WTC11 (cell line): ENCODE results near the gene NAXE. TPM values are rescaled to one million over a fixed set of nuclear protein-coding genes. Genes with fewer than 3 reads are reported as not detected.

ENCODE experiments used
- ATAC-seq: fragments of 200-7000 bp; cut with Tn5 transposase; 2 replicates; pipeline ENCODE4 v1.10.0; 2021; ENCODE audit warnings: mild to moderate bottlenecking, moderate library complexity
- CTCF ChIA-PET: fragments of 300-600 bp; sonication (Branson Sonifier 250); formaldehyde crosslinking; loops from one replicate; lab custom pipeline; 2021; ENCODE audit warnings: antibody characterized with exemption; lab: Charles Lee
- POLR2A ChIA-PET: fragments of 350-600 bp; sonication (Branson Sonifier 250); formaldehyde crosslinking; loops from one replicate; lab custom pipeline; 2021; ENCODE audit warnings: antibody characterized with exemption; lab: Charles Lee
- DNase-seq: peaks from one replicate; pipeline ENCODE4 v3.0.0; 2021; ENCODE audit warnings: low spot score
- H3K27ac Mint-ChIP-seq: 2 replicates; pipeline ENCODE4 v1.8.0; 2021; ENCODE audit warnings: mixed read lengths
- H3K27me3 Mint-ChIP-seq: 2 replicates; pipeline ENCODE4 v1.8.0; 2021; ENCODE audit warnings: low read depth, mild to moderate bottlenecking, moderate library complexity, mixed read lengths
- H3K36me3 Mint-ChIP-seq: 2 replicates; pipeline ENCODE4 v1.8.0; 2021; ENCODE audit warnings: mixed read lengths
- H3K4me1 Mint-ChIP-seq: 2 replicates; pipeline ENCODE4 v1.8.0; 2022; ENCODE audit warnings: mixed read lengths
- H3K4me3 Mint-ChIP-seq: 2 replicates; pipeline ENCODE4 v1.8.0; 2021; ENCODE audit warnings: mild to moderate bottlenecking, moderate library complexity, mixed read lengths
- H3K9me3 Mint-ChIP-seq: 2 replicates; pipeline ENCODE4 v1.8.0; 2021; ENCODE audit warnings: mixed read lengths
- IRF2 ChIP-seq: sonication (generic); formaldehyde crosslinking; IDR thresholded peaks from 2 replicates; pipeline ENCODE4 v1.8.0; 2022; ENCODE audit warnings: low read depth, missing genetic modification reagents, borderline replicate concordance
- MXD4 ChIP-seq: fragments of 250-450 bp; sonication (Bioruptor Pico); IDR thresholded peaks from 2 replicates; pipeline ENCODE4 v1.8.0; 2021; ENCODE audit warnings: mild to moderate bottlenecking, moderate library complexity, borderline replicate concordance
- NR3C1 ChIP-seq: sonication (generic); formaldehyde crosslinking; conservative IDR thresholded peaks from 2 replicates; pipeline ENCODE4 v1.8.1; 2023; ENCODE audit warnings: low read depth, mild to moderate bottlenecking, missing genetic modification reagents
- SOX15 ChIP-seq: fragments of 250-450 bp; sonication (Bioruptor Pico); IDR thresholded peaks from 2 replicates; pipeline ENCODE4 v1.9.0; 2021; ENCODE audit warnings: mild to moderate bottlenecking
- TCF7 ChIP-seq: sonication (generic); formaldehyde crosslinking; IDR thresholded peaks from 2 replicates; pipeline ENCODE4 v1.8.0; 2022; ENCODE audit warnings: mild to moderate bottlenecking, low read depth, missing genetic modification reagents, moderate library complexity
- TEAD1 ChIP-seq: sonication (generic); formaldehyde crosslinking; IDR thresholded peaks from 2 replicates; pipeline ENCODE4 v1.8.0; 2022; ENCODE audit warnings: mild to moderate bottlenecking, missing genetic modification reagents
- ZBTB21 ChIP-seq: sonication (generic); formaldehyde crosslinking; IDR thresholded peaks from 2 replicates; pipeline ENCODE4 v1.8.1; 2023; ENCODE audit warnings: mild to moderate bottlenecking, missing genetic modification reagents, borderline replicate concordance
- ZNF121 ChIP-seq: sonication (generic); formaldehyde crosslinking; IDR thresholded peaks from 2 replicates; pipeline ENCODE4 v1.8.0; 2023; ENCODE audit warnings: missing genetic modification reagents
- ZNF219 ChIP-seq: sonication (generic); formaldehyde crosslinking; IDR thresholded peaks from 2 replicates; pipeline ENCODE4 v1.8.0; 2023; ENCODE audit warnings: missing genetic modification reagents, mild to moderate bottlenecking, borderline replicate concordance
- ZNF423 ChIP-seq: fragments of 250-450 bp; sonication (Bioruptor Pico); IDR thresholded peaks from 2 replicates; pipeline ENCODE4 v2.1.2; 2022; ENCODE audit warnings: mild to moderate bottlenecking, moderate library complexity
- total RNA-seq: library from RNA; stranded (reverse); gene quantifications from 3 replicates; pipeline ENCODE4 v1.2.3, GENCODE V29; 2021
- TF ChIP-seq, protein P1 (sequence below): sonication (generic); formaldehyde crosslinking; IDR thresholded peaks from 2 replicates; pipeline ENCODE4 v1.8.1; 2023; ENCODE audit warnings: mild to moderate bottlenecking, missing genetic modification reagents, moderate library complexity
- TF ChIP-seq, protein P2 (sequence below): sonication (generic); formaldehyde crosslinking; conservative IDR thresholded peaks from 2 replicates; pipeline ENCODE4 v1.8.1; 2023; ENCODE audit warnings: mild to moderate bottlenecking, low read depth, missing genetic modification reagents, moderate library complexity
- TF ChIP-seq, protein P3 (sequence below): sonication (generic); formaldehyde crosslinking; IDR thresholded peaks from 2 replicates; pipeline ENCODE4 v1.8.1; 2023; ENCODE audit warnings: mild to moderate bottlenecking, missing genetic modification reagents, borderline replicate concordance
- TF ChIP-seq, protein P4 (sequence below): fragments of 250-450 bp; sonication (Bioruptor Pico); IDR thresholded peaks from 2 replicates; pipeline ENCODE4 v1.9.0; 2021; ENCODE audit warnings: mild to moderate bottlenecking, borderline replicate concordance
- TF ChIP-seq, protein P5 (sequence below): sonication (generic); formaldehyde crosslinking; IDR thresholded peaks from 2 replicates; pipeline ENCODE4 v1.8.0; 2023; ENCODE audit warnings: mild to moderate bottlenecking, missing genetic modification reagents
- TF ChIP-seq, protein P6 (sequence below): sonication (generic); formaldehyde crosslinking; conservative IDR thresholded peaks from 2 replicates; pipeline ENCODE4 v1.8.1; 2022; ENCODE audit warnings: mild to moderate bottlenecking, missing genetic modification reagents
- TF ChIP-seq, protein P7 (sequence below): fragments of 250-450 bp; sonication (Bioruptor Pico); IDR thresholded peaks from 2 replicates; pipeline ENCODE4 v1.8.0; 2021; ENCODE audit warnings: mild to moderate bottlenecking

NAXE gene
- total RNA-seq, 1 experiment from 2014 or later = 81.6 TPM

DNA sequence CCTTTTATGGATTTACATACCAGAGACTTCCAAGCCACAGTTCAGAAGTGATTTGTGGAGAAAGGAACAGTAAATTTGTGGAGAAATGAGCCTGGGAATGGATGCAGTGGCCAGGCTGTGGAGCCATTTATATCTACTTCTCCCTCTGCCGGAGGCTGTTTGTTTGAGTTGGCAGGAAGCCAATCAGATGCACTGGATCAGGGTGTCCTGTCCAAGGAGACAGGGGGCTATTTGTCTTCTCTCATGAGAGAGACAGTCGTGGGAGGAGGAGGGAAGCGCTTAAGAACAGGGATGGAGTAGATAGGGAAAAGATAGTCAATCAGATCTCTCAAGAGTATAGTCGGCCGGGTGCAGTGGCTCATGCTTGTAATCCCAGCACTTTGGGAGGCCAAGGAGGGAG lies 24.9 kb downstream of the NAXE start:
- peaks cover 11% of the 10 kb centered on the region for H3K4me1 Mint-ChIP-seq
- no peaks in the 10 kb centered on the region for H3K9me3 Mint-ChIP-seq
- peaks cover 38% of the 10 kb centered on the region for H3K27me3 Mint-ChIP-seq
- H3K4me3 Mint-ChIP-seq = no peak overlapping the region
- POLR2A ChIA-PET = no interaction called here
- no peak overlapping the region for H3K27ac Mint-ChIP-seq
- DNase-seq = no peak
- H3K36me3 Mint-ChIP-seq = no peaks in the 10 kb centered on the region
- ATAC-seq = no peak
- TF ChIP-seq SOX15 (CRISPR knock-in tag) (no peak), TCF7 (no peak), ZNF423 (CRISPR knock-in tag) (no peak), IRF2 (no peak), ZNF121 (CRISPR knock-in tag) (no peak), TEAD1 (CRISPR knock-in tag) (no peak), MXD4 (CRISPR knock-in tag) (no peak), ZNF219 (CRISPR knock-in tag) (no peak), ZBTB21 (CRISPR knock-in tag) (no peak), NR3C1 (CRISPR knock-in tag) (no peak)
- TF ChIP-seq, protein P1, sequence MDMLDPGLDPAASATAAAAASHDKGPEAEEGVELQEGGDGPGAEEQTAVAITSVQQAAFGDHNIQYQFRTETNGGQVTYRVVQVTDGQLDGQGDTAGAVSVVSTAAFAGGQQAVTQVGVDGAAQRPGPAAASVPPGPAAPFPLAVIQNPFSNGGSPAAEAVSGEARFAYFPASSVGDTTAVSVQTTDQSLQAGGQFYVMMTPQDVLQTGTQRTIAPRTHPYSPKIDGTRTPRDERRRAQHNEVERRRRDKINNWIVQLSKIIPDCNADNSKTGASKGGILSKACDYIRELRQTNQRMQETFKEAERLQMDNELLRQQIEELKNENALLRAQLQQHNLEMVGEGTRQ (CRISPR knock-in tag) = no peak
- TF ChIP-seq, protein P2, sequence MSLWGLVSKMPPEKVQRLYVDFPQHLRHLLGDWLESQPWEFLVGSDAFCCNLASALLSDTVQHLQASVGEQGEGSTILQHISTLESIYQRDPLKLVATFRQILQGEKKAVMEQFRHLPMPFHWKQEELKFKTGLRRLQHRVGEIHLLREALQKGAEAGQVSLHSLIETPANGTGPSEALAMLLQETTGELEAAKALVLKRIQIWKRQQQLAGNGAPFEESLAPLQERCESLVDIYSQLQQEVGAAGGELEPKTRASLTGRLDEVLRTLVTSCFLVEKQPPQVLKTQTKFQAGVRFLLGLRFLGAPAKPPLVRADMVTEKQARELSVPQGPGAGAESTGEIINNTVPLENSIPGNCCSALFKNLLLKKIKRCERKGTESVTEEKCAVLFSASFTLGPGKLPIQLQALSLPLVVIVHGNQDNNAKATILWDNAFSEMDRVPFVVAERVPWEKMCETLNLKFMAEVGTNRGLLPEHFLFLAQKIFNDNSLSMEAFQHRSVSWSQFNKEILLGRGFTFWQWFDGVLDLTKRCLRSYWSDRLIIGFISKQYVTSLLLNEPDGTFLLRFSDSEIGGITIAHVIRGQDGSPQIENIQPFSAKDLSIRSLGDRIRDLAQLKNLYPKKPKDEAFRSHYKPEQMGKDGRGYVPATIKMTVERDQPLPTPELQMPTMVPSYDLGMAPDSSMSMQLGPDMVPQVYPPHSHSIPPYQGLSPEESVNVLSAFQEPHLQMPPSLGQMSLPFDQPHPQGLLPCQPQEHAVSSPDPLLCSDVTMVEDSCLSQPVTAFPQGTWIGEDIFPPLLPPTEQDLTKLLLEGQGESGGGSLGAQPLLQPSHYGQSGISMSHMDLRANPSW (CRISPR knock-in tag) = no peak
- TF ChIP-seq, protein P3, sequence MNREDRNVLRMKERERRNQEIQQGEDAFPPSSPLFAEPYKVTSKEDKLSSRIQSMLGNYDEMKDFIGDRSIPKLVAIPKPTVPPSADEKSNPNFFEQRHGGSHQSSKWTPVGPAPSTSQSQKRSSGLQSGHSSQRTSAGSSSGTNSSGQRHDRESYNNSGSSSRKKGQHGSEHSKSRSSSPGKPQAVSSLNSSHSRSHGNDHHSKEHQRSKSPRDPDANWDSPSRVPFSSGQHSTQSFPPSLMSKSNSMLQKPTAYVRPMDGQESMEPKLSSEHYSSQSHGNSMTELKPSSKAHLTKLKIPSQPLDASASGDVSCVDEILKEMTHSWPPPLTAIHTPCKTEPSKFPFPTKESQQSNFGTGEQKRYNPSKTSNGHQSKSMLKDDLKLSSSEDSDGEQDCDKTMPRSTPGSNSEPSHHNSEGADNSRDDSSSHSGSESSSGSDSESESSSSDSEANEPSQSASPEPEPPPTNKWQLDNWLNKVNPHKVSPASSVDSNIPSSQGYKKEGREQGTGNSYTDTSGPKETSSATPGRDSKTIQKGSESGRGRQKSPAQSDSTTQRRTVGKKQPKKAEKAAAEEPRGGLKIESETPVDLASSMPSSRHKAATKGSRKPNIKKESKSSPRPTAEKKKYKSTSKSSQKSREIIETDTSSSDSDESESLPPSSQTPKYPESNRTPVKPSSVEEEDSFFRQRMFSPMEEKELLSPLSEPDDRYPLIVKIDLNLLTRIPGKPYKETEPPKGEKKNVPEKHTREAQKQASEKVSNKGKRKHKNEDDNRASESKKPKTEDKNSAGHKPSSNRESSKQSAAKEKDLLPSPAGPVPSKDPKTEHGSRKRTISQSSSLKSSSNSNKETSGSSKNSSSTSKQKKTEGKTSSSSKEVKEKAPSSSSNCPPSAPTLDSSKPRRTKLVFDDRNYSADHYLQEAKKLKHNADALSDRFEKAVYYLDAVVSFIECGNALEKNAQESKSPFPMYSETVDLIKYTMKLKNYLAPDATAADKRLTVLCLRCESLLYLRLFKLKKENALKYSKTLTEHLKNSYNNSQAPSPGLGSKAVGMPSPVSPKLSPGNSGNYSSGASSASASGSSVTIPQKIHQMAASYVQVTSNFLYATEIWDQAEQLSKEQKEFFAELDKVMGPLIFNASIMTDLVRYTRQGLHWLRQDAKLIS = no peak
- TF ChIP-seq, protein P4, sequence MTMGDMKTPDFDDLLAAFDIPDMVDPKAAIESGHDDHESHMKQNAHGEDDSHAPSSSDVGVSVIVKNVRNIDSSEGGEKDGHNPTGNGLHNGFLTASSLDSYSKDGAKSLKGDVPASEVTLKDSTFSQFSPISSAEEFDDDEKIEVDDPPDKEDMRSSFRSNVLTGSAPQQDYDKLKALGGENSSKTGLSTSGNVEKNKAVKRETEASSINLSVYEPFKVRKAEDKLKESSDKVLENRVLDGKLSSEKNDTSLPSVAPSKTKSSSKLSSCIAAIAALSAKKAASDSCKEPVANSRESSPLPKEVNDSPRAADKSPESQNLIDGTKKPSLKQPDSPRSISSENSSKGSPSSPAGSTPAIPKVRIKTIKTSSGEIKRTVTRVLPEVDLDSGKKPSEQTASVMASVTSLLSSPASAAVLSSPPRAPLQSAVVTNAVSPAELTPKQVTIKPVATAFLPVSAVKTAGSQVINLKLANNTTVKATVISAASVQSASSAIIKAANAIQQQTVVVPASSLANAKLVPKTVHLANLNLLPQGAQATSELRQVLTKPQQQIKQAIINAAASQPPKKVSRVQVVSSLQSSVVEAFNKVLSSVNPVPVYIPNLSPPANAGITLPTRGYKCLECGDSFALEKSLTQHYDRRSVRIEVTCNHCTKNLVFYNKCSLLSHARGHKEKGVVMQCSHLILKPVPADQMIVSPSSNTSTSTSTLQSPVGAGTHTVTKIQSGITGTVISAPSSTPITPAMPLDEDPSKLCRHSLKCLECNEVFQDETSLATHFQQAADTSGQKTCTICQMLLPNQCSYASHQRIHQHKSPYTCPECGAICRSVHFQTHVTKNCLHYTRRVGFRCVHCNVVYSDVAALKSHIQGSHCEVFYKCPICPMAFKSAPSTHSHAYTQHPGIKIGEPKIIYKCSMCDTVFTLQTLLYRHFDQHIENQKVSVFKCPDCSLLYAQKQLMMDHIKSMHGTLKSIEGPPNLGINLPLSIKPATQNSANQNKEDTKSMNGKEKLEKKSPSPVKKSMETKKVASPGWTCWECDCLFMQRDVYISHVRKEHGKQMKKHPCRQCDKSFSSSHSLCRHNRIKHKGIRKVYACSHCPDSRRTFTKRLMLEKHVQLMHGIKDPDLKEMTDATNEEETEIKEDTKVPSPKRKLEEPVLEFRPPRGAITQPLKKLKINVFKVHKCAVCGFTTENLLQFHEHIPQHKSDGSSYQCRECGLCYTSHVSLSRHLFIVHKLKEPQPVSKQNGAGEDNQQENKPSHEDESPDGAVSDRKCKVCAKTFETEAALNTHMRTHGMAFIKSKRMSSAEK (CRISPR knock-in tag) = no peak
- TF ChIP-seq, protein P5, sequence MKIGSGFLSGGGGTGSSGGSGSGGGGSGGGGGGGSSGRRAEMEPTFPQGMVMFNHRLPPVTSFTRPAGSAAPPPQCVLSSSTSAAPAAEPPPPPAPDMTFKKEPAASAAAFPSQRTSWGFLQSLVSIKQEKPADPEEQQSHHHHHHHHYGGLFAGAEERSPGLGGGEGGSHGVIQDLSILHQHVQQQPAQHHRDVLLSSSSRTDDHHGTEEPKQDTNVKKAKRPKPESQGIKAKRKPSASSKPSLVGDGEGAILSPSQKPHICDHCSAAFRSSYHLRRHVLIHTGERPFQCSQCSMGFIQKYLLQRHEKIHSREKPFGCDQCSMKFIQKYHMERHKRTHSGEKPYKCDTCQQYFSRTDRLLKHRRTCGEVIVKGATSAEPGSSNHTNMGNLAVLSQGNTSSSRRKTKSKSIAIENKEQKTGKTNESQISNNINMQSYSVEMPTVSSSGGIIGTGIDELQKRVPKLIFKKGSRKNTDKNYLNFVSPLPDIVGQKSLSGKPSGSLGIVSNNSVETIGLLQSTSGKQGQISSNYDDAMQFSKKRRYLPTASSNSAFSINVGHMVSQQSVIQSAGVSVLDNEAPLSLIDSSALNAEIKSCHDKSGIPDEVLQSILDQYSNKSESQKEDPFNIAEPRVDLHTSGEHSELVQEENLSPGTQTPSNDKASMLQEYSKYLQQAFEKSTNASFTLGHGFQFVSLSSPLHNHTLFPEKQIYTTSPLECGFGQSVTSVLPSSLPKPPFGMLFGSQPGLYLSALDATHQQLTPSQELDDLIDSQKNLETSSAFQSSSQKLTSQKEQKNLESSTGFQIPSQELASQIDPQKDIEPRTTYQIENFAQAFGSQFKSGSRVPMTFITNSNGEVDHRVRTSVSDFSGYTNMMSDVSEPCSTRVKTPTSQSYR (CRISPR knock-in tag) = no peak
- TF ChIP-seq, protein P6, sequence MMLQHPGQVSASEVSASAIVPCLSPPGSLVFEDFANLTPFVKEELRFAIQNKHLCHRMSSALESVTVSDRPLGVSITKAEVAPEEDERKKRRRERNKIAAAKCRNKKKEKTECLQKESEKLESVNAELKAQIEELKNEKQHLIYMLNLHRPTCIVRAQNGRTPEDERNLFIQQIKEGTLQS (CRISPR knock-in tag) = no peak
- TF ChIP-seq, protein P7, sequence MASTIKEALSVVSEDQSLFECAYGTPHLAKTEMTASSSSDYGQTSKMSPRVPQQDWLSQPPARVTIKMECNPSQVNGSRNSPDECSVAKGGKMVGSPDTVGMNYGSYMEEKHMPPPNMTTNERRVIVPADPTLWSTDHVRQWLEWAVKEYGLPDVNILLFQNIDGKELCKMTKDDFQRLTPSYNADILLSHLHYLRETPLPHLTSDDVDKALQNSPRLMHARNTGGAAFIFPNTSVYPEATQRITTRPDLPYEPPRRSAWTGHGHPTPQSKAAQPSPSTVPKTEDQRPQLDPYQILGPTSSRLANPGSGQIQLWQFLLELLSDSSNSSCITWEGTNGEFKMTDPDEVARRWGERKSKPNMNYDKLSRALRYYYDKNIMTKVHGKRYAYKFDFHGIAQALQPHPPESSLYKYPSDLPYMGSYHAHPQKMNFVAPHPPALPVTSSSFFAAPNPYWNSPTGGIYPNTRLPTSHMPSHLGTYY = no peak
- CTCF ChIA-PET = interaction anchor here (1.4 to 2.5 kb wide), 4 partner anchors 8 to 159 kb away, joined by 4 to 10 read pairs (median 6); partner anchors contain the start of gene CRABP2
